OCI-LY1 (cell line): ENCODE data around the gene USH2A.

Source experiments
- H2AFZ ChIP-seq: fragments of 200-600 bp; sonication (generic), shearing (Covaris generic); 2 replicates; pipeline ENCODE4 v1.6.0; 2014; ENCODE audit warnings: antibody characterized with exemption, mild to moderate bottlenecking, low read length
- H3F3A ChIP-seq: fragments of 200-600 bp; sonication (generic), shearing (Covaris generic); 2 replicates; pipeline ENCODE4 v1.6.0; 2014; ENCODE audit warnings: mild to moderate bottlenecking, antibody characterized with exemption, low read length, moderate library complexity; ENCODE audit not compliant: insufficient read depth
- H3K27ac ChIP-seq: fragments of 200-600 bp; sonication (generic); 2 replicates; pipeline ENCODE4 v1.5.1; 2014; ENCODE audit warnings: low read length, mixed run types, mild to moderate bottlenecking, low read depth; ENCODE audit not compliant: poor library complexity, severe bottlenecking
- H3K27me3 ChIP-seq: fragments of 200-600 bp; sonication (generic); 2 replicates; pipeline ENCODE4 v1.6.0; 2014; ENCODE audit warnings: antibody characterized with exemption, mild to moderate bottlenecking, low read length, moderate library complexity; ENCODE audit not compliant: insufficient read depth
- H3K36me3 ChIP-seq: fragments of 200-600 bp; sonication (generic); 2 replicates; pipeline ENCODE4 v1.6.1; 2014; ENCODE audit warnings: mild to moderate bottlenecking, antibody characterized with exemption, low read length, moderate library complexity, mixed read lengths; ENCODE audit not compliant: insufficient read depth
- H3K4me1 ChIP-seq: fragments of 200-600 bp; sonication (generic); 2 replicates; pipeline ENCODE4 v1.5.1; 2014; ENCODE audit warnings: mild to moderate bottlenecking, low read length, moderate library complexity; ENCODE audit not compliant: insufficient read depth, severe bottlenecking
- H3K4me2 ChIP-seq: fragments of 200-600 bp; sonication (generic), shearing (Covaris generic); 2 replicates; pipeline ENCODE4 v1.6.1; 2014; ENCODE audit warnings: low read length
- H3K4me3 ChIP-seq: fragments of 200-600 bp; sonication (generic); 2 replicates; pipeline ENCODE4 v1.5.1; 2014; ENCODE audit warnings: low read length, low read depth, mild to moderate bottlenecking, mixed read lengths; ENCODE audit not compliant: poor library complexity, severe bottlenecking
- H3K79me2 ChIP-seq: fragments of 200-600 bp; shearing (Covaris generic); 2 replicates; pipeline ENCODE4 v1.6.1; 2016; ENCODE audit warnings: mixed run types, low read length, mixed read lengths; ENCODE audit not compliant: insufficient read depth
- H3K9ac ChIP-seq: fragments of 200-600 bp; sonication (generic), shearing (Covaris generic); 2 replicates; pipeline ENCODE4 v1.6.1; 2014; ENCODE audit warnings: mild to moderate bottlenecking, low read length, mixed read lengths
- H3K9me2 ChIP-seq: fragments of 200-600 bp; sonication (generic), shearing (Covaris generic); 2 replicates; pipeline ENCODE4 v1.6.1; 2014; ENCODE audit warnings: low read depth, mild to moderate bottlenecking, low read length, mixed read lengths
- H3K9me3 ChIP-seq: fragments of 200-600 bp; shearing (Covaris generic); 2 replicates; pipeline ENCODE4 v1.6.1; 2014; ENCODE audit warnings: low read length, mixed read lengths
- H4K20me1 ChIP-seq: fragments of 200-600 bp; sonication (generic), shearing (Covaris generic); 2 replicates; pipeline ENCODE4 v1.6.0; 2016; ENCODE audit warnings: mild to moderate bottlenecking, low read length; ENCODE audit not compliant: insufficient read depth
- CTCF ChIP-seq: fragments of 200-600 bp; sonication (generic), shearing (Covaris generic); IDR thresholded peaks from 2 replicates; pipeline ENCODE4 v1.5.1; 2017; ENCODE audit warnings: mild to moderate bottlenecking, antibody characterized with exemption, low read length, moderate library complexity, mixed read lengths
- EZH2 ChIP-seq: fragments of 200-600 bp; sonication (generic), shearing (Covaris generic); IDR thresholded peaks from 2 replicates; pipeline ENCODE4 v1.8.0; 2017; ENCODE audit warnings: borderline replicate concordance, mixed run types, mild to moderate bottlenecking, antibody characterized with exemption, low read length, moderate library complexity, mixed read lengths

USH2A gene

GRCh38 chr1:216388558-216388957, 34.7 kb downstream of the USH2A start:
- H3K27me3 ChIP-seq: no peaks in the 10 kb centered on the region
- no peaks in the 10 kb centered on the region for H3K79me2 ChIP-seq
- H3K36me3 ChIP-seq: no peaks in the 10 kb centered on the region
- no peak overlapping the region for H3K27ac ChIP-seq
- H3F3A ChIP-seq: no peaks in the 10 kb centered on the region
- no peaks in the 10 kb centered on the region for H3K9me2 ChIP-seq
- H3K4me2 ChIP-seq: no peak overlapping the region
- no peak overlapping the region for H2AFZ ChIP-seq
- no peak overlapping the region for H3K9ac ChIP-seq
- H3K4me1 ChIP-seq: no peaks in the 10 kb centered on the region
- no peak overlapping the region for H3K4me3 ChIP-seq
- no peaks in the 10 kb centered on the region for H4K20me1 ChIP-seq
- TF ChIP-seq EZH2: no peak
- TF ChIP-seq CTCF: no peak
- H3K9me3 ChIP-seq: no peaks in the 10 kb centered on the region

GRCh38 chr1:216387782-216388181, 35.5 kb downstream of the USH2A start:
- H3K4me3 ChIP-seq: no peak overlapping the region
- no peaks in the 10 kb centered on the region for H3F3A ChIP-seq
- H3K27me3 ChIP-seq: no peaks in the 10 kb centered on the region
- no peak overlapping the region for H3K27ac ChIP-seq
- no peak overlapping the region for H3K4me2 ChIP-seq
- H3K4me1 ChIP-seq: no peaks in the 10 kb centered on the region
- H3K9me2 ChIP-seq: no peaks in the 10 kb centered on the region
- no peaks in the 10 kb centered on the region for H3K36me3 ChIP-seq
- no peaks in the 10 kb centered on the region for H3K79me2 ChIP-seq
- no peak for TF ChIP-seq CTCF
- no peak for TF ChIP-seq EZH2
- H3K9ac ChIP-seq: no peak overlapping the region
- H4K20me1 ChIP-seq: no peaks in the 10 kb centered on the region
- no peak overlapping the region for H2AFZ ChIP-seq
- no peaks in the 10 kb centered on the region for H3K9me3 ChIP-seq

DNA sequence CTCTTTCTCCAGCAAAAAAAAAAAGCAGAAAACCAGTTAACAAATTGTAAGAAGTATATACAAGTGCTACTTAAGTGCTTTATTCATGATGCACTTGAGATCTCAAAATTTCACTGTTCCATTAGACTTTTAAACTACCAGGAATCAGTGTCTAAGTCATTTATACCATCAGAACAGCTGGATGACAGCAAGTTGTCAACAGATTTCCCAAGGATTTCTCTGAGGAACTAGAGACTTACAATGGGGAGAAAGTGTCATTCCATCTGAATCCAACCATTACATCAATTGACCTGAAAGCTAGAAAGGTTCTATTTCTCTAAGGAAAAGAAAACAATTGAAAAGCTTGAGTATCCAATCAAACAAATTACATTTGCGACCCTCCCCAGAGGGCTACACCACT, 43.8 kb downstream of the USH2A start:
- no peaks in the 10 kb centered on the region for H3K9me2 ChIP-seq
- no peaks in the 10 kb centered on the region for H3K9me3 ChIP-seq
- H3K27me3 ChIP-seq: no peaks in the 10 kb centered on the region
- no peak overlapping the region for H3K4me2 ChIP-seq
- H3K27ac ChIP-seq: no peak overlapping the region
- H3K4me1 ChIP-seq: no peaks in the 10 kb centered on the region
- H3K36me3 ChIP-seq: no peaks in the 10 kb centered on the region
- no peaks in the 10 kb centered on the region for H3F3A ChIP-seq
- H4K20me1 ChIP-seq: no peaks in the 10 kb centered on the region
- no peak overlapping the region for H2AFZ ChIP-seq
- H3K79me2 ChIP-seq: no peaks in the 10 kb centered on the region
- H3K9ac ChIP-seq: no peak overlapping the region
- TF ChIP-seq EZH2 (no peak), CTCF (no peak)
- H3K4me3 ChIP-seq: no peak overlapping the region
